Measurements from ENCODE around the gene GRIK3.

GRIK3 gene

DNA sequence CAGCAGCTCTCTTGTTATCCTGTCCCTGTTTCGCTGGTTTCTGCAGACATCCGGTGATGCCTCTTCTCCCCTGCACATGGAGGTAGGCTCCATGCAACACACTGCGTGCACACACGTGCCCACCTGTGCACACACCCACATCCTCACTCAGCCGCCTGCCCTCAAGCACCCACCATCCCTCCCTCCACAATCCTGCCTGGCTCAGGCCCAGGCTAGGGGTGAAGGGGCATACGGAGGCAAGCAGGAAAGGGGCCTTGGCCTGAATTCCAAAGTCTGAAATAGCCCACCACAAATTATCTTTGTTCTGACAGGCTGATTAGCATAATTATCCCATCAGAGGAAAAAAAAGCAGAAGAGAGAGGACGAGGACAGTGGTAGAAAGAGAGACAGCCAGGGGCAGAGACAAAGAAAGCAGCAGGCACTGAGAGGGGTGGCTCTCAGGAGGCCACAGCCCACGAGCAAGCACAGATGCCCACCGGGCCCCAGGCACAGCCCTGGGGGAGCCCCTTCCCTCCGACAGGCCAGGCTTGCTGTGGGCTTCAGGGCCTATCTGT, 73.2 kb downstream of the GRIK3 start:
- DNase-seq (ENCODE audit: low read depth): no peak
- no peak overlapping the region for H3K4me3 ChIP-seq (ENCODE audit: low read length)
- TF ChIP-seq, protein P1, sequence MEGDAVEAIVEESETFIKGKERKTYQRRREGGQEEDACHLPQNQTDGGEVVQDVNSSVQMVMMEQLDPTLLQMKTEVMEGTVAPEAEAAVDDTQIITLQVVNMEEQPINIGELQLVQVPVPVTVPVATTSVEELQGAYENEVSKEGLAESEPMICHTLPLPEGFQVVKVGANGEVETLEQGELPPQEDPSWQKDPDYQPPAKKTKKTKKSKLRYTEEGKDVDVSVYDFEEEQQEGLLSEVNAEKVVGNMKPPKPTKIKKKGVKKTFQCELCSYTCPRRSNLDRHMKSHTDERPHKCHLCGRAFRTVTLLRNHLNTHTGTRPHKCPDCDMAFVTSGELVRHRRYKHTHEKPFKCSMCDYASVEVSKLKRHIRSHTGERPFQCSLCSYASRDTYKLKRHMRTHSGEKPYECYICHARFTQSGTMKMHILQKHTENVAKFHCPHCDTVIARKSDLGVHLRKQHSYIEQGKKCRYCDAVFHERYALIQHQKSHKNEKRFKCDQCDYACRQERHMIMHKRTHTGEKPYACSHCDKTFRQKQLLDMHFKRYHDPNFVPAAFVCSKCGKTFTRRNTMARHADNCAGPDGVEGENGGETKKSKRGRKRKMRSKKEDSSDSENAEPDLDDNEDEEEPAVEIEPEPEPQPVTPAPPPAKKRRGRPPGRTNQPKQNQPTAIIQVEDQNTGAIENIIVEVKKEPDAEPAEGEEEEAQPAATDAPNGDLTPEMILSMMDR (conservative IDR thresholded peaks at IDR 0.05; ENCODE audit: low read depth, low read length): no peak

DNA sequence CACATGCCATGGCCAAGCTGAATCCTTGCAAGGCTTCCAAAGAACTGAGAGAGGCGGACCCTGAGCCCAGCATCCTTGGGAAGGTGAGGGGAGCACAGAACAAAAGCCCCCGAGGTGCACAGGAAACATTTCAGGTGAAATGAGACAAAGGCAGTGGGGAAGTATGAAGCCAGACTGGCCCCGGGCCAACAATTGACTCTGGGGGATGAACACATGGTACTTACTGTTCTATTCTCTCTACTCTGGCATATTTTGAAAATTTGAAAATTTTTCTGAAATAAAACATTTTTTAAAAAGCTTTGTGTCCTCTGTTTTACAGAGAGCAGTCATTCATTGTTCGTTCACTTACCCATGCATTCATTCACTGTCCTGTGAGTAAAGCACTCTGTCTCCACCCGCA, 77.7 kb downstream of the GRIK3 start:
- TF ChIP-seq, protein P1 (conservative IDR thresholded peaks at IDR 0.05; ENCODE audit: low read depth, low read length): no peak
- DNase-seq (ENCODE audit: low read depth): no peak
- H3K4me3 ChIP-seq (ENCODE audit: low read length): no peak overlapping the region

DNA sequence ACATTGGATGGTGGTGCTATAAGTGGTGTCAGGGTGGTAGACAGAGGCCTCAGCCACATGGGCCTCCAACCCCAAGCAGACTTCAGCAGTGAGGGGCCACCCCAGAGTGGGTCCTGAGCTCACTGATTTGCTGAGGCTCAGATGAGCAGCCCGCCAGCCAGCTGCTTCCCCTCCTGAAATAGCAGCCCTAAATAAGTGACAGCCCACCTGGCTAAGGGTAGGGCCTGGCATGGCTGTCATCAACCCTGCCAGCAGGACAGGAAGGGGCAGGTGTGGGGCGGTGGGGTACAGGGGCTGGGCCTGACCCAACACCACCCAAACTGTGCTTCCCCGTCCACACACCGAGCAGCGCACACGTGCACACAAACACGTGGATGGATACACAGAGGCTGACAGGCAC, 79.3 kb downstream of the GRIK3 start:
- DNase-seq (ENCODE audit: low read depth): no peak
- H3K4me3 ChIP-seq (ENCODE audit: low read length): no peak overlapping the region
- TF ChIP-seq, protein P1 (conservative IDR thresholded peaks at IDR 0.05; ENCODE audit: low read depth, low read length): no peak

DNA sequence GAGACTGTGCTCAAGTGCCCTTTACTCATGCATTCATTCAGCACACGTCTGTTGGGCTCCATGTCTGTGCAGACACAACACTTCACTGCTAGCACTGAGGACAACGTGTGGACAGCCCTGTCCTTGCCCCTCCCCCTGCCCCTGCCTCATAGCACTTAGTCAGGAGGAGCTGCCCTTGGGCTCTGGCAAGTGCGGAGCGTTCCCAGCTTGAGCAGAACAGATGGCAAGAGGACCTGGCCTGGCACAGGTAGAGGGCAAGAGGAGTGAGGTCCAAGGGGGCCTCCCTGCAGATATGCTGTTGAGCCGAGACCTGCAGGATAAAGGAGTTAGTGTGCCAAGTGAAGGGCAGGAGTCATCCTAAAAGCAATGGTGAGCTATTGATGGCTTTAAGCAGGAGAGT, 81.3 kb downstream of the GRIK3 start:
- no peak overlapping the region for H3K4me3 ChIP-seq (ENCODE audit: low read length)
- TF ChIP-seq, protein P1 (conservative IDR thresholded peaks at IDR 0.05; ENCODE audit: low read depth, low read length): no peak
- no peak for DNase-seq (ENCODE audit: low read depth)

DNA sequence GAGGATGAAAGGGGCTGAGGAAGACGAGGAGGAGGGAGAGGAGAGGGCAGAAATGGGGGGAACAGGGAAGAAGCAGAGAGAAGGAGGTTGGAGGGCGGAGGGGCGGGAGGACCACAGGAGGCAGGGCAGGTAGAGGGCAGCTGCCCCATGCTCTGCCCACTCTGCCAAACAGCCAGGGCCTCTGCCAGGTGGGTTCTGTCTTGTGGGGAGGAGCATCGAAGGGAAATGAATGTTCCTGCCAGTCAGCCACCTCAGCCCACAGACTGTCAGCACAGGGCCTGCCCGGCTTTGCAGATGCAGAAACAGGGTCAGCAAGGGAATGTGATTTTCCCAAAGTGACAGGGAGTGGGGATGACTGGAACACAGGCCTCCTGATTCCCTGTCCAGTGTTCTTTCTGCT, 82.6 kb downstream of the GRIK3 start:
- H3K4me3 ChIP-seq (ENCODE audit: low read length): no peak overlapping the region
- TF ChIP-seq, protein P1 (conservative IDR thresholded peaks at IDR 0.05; ENCODE audit: low read depth, low read length): no peak
- DNase-seq (ENCODE audit: low read depth): no peak

DNA sequence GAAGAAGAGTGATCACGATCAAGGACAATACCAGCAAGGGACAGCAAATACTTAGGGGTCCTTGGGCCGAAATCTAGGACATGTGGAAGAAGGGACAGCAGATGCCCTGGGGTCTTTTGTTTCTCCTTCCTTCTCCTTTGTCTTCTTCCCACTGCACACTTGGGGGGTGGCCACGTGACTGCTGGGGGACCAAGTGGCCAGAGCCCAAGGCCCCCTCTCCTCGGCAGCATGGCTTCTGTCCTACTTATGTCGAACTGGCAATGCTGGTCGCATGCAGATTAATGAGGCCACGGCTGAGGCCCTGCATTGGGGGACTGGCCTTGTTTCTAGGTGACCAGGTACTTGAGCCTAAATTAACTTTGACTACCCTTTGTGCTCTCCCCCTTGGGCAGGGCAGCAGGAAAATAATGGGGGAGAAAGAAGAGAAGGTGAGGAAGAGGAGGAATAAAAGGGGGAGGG, 83.0 kb downstream of the GRIK3 start:
- TF ChIP-seq, protein P1 (conservative IDR thresholded peaks at IDR 0.05; ENCODE audit: low read depth, low read length): no peak
- no peak for DNase-seq (ENCODE audit: low read depth)

DNA sequence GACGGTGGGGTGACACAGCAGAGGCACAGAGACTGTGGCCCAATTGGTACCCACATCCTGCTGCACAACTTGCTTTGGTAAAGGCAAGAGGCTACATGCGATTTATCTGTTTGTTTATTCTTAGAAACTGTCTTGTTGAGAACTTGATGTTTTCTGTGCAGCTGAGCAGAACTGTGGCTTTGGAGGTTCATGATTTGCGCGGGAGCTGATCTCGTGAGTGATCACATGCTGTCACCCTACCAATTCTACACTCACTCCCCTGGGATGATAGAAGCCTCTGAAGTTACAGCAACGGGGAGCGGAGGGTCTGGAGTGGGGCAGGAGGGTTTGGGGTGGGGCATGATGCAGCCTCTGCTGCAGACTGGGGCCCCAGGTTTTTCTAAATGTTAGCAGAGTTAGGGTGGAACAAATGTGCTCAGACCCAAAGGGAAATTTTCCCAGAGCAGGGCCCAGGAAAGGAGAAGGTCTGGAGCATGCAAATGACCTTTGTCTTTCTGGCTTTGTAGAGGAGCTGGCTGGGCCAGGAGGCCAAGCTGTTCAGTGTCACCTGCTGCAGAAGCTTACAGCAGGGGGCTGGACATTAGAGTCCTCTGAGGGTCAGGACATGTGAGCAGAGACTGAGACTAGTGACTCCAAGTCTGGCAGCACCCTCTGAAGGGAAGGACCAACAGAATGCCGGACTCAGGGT, 83.6 kb downstream of the GRIK3 start:
- H3K4me3 ChIP-seq (ENCODE audit: low read length): no peak overlapping the region
- no peak for DNase-seq (ENCODE audit: low read depth)
- TF ChIP-seq, protein P1 (conservative IDR thresholded peaks at IDR 0.05; ENCODE audit: low read depth, low read length): no peak

More for the DNA sequence above, 83.0 kb downstream of the GRIK3 start:
- no peak overlapping the region for H3K4me3 ChIP-seq (ENCODE audit: low read length)

Measured in retinal pigment epithelial cell (primary cell).